HG02970 (cell line): ENCODE results near the gene TNFRSF17.

Experiments
- ATAC-seq: cut with Tn5 transposase; IDR thresholded peaks from one replicate; pipeline ENCODE4 v1.9.1; 2021; ENCODE audit warnings: mild to moderate bottlenecking, moderate library complexity, moderate number of reproducible peaks; ENCODE audit not compliant: unreplicated experiment, low FRiP score

TNFRSF17 gene

DNA sequence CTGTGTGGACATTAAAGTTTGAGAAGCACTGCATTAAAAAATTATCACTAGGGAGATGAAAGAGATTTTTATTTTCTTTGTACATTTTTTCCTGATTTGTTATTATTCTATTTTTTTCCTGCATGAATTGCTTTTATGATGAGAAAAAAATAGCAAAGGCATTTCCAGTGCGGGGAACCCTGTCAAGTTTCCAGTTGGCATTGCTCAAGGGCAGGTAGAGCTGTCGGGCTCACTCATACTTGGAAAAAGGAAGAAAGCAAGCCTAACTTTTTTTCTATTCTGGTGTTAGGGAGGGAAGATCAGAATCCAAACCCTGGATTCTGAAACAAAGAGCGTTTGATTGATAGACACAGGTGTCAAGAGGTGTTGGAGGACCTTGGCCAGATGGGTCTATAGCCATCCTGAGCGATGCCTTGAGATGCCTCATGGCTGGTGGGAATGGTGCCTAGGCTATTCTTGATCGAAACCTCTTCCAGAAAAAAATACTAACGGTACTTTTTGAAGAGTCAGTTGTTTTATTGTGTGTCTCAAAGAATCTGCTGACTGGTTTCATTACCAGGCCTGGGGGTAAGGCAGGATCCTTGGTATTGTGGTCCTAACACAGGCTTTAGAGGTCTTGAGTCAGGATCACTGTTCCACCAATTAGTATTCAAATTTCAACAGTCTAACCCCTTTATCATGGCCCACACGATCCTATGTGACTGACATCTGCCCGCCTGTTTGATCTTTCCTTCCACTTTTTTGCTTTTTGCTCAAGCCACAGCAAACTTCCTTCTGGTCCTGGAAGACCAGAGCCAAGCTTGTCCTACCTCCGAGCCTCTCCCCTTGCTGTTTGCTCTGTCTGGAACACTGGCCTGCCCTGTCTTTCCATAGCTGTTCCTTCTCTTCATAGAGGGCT is 31.7 kb downstream of the TNFRSF17 start:
- no peak for ATAC-seq

DNA sequence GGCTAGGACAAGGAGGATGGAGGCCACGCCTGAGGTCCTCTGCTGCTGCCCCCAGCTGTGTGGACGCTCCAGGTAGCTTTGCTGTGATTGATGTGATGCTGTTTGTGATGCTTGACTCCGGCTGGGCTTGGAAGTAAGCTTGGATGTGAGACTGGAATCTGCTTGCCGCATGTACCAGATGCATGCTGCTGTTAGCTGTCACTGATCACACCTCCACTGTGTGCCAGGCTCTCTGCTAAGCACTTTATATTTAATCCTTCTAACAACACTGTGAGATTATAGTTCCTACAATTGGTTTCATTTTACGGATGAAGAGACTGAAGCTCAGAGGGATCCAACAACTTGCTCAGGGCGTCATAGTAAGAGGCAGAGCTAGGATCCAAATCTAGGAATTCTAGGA is 35.0 kb downstream of the TNFRSF17 start:
- ATAC-seq = no peak

DNA sequence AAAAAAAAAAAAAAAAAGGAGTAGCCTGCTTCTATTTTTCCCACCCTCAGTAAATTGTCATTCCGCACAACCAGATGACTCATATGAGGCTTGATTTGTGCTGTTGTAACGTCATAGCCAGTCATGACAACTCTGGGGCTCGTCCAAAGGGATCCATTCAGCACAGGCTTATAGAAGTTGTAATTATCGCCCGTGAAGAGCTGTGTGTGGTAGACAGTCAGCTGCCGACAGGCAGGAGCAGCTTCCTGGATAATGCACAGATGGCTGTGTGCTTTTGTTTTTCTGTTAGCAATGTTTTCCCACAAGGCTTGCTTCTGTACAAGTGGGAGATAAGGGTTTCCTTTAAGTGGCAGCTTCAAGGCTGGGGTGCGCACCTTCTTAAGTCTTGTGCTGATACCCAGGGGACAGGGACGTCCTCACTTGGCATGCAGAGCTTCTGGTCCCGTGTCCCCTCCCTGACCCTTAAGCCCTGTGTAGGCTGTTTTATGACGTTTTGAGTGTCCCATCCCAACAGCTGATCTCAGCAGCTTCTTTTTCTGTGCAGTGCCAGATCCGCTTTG is 37.5 kb downstream of the TNFRSF17 start:
- no peak for ATAC-seq

DNA sequence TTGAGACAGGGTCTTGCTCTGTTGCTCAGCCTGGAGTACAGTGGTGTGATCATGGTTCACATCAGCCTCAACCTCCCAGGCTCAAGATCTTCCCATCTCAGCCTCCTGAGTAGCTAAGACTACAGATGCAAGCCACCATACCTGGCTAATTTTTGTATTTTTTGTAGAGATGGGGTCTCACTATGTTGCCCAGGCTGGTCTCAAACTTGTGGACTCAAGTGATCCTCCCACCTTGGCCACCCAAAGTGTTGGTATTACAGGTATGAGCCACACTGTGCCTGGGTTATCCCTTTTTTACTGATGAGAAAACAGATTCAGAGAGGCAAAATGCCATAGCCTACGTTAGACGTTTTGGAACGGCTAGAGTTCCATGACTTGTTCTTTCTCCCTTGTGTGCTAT is 41.6 kb downstream of the TNFRSF17 start:
- ATAC-seq = no peak

- no peak for ATAC-seq
Measured at GRCh38 chr16:12009462-12009861, 44.5 kb downstream of the TNFRSF17 start.

DNA sequence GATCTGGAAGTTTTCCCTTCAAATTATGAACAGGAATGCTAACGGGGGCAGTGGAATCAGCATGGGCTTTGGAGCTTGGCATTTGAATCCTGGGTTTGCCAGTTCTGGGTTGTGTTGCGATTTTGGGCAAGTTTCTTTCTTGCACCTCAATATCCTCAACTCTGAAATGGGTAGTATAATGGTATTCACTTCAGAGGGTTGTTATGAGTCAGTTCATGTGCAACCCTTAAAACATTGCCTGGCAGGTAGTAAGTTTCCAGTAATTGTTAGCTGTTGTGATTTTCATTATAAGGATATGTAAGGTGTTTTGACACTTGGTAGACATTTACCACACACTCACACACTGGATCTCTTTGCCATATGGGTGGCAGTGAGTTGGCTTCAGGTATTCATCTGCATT is 44.9 kb downstream of the TNFRSF17 start:
- no peak for ATAC-seq

DNA sequence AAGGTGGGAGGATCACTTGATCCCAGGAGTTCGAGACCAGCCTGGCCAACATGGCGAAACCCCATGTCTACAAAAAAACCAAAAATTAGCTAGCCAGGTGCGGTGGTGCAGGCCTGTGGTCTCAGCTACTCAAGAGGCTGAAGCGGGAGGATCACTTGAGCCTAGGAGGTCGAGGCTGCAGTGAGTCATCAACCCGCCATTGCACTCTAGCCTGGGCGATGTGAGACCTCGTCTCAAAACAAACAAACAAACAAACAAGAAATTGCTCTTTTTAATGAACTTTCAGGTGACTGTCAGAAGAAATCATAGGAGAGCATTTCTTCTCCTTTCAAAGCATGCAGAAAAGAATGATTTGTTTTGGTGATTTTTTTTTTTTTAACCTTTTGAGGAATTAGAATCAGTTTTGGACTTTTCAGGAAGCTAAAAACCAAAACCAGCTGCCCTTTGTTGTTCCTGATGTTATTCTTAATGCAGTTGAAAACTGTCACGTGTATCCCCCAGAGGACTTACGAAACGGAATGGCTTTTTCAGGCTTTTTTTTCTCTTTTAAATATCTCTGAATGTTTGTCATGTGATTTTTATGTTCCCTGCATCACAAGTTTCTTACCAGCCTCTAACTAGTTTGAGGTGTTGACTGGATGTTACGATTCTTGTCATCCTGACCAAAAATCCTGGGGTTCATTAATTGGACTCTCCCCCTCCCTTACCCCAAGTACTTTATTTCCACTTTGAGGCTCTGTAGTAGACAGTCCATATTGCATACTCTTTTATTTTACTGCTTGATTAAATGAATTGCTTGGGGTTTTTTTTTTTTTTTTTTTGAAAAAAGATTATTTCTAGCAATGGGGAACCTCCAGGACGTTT is 45.6 kb downstream of the TNFRSF17 start:
- no peak for ATAC-seq

GRCh38 chr16:12011565-12011964 is 46.6 kb downstream of the TNFRSF17 start:
- ATAC-seq = no peak

- no peak for ATAC-seq
Measured at GRCh38 chr16:12016291-12016947, 51.4 kb downstream of the TNFRSF17 start.

- ATAC-seq = no peak
Measured at GRCh38 chr16:12017558-12017957, 52.5 kb downstream of the TNFRSF17 start.
